Suprapubic skin (tissue), 4 donors: Measurements from ENCODE around the gene HMCES.

Source experiments
- EP300 ChIP-seq: sonication (generic); formaldehyde crosslinking; IDR thresholded peaks from one replicate; pipeline ENCODE4 v1.6.1; 2017; ENCODE audit warnings: antibody characterized with exemption
- POLR2AphosphoS5 ChIP-seq, 3 donors: sonication (generic); formaldehyde crosslinking; IDR thresholded peaks; one replicate each; pipeline ENCODE4 v1.6.1; 2017; ENCODE audit warnings: antibody characterized with exemption in 3 of 3

DNA sequence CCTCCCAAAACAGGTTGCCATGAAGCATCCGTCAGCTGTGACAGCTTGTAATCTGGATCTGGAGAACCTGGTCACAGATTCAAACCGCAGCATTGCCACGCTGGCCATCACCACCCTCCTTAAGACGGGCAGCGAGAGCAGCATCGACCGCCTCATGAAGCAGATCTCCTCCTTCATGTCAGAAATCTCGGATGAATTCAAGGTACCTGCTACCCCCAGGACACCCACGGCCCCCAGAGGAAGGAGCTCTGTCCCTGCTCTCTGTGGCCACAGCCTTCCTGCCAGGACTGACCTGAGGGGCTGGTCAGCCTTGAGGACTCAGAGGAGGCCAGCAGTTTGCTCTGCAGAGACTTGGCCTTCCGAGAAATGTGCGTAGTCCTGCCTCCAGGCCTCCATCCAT lies 18.1 kb upstream of the HMCES start:
- no peak for TF ChIP-seq EP300
- TF ChIP-seq POLR2AphosphoS5 (IDR thresholded peaks at IDR 0.05), result no peak
